AG04450 (cell line): ENCODE data around the gene MUC5B. TPM values are rescaled to one million over a fixed set of nuclear protein-coding genes. Genes with fewer than 3 reads are reported as not detected.
"Not testable (repeated sequence)": the region's sequence is repeated elsewhere in the genome, so short reads cannot be mapped to it uniquely, and the experiment has no call there.

Experiments used
- CTCF ChIA-PET: fragments of 300-600, 350-600 bp; formaldehyde crosslinking; extraction: SDS; loops from one replicate; lab custom pipeline; 2022; ENCODE audit warnings: antibody characterized with exemption, inconsistent platforms; lab: Charles Lee
- POLR2A ChIA-PET: fragments of 350-600 bp; formaldehyde crosslinking; extraction: SDS; loops from one replicate; lab custom pipeline; 2021; ENCODE audit warnings: antibody characterized with exemption, inconsistent platforms; lab: Yijun Ruan, JAX
- DNase-seq: peaks from one replicate; pipeline ENCODE4 v3.0.0-alpha.2; 2011; ENCODE audit warnings: low read depth, low spot score
- H3K27ac ChIP-seq: one replicate; pipeline ENCODE4 v1.5.1; 2012; ENCODE audit warnings: low read depth, low read length, control low read depth
- H3K27me3 ChIP-seq: one replicate; pipeline ENCODE4 v1.6.0; 2012; ENCODE audit warnings: low read length; ENCODE audit not compliant: control insufficient read depth, insufficient read depth
- H3K4me3 ChIP-seq: 2 replicates; pipeline ENCODE4 v1.5.1; 2011; ENCODE audit warnings: mild to moderate bottlenecking, low read depth, low read length, control low read depth
- H3K9me3 ChIP-seq: 2 replicates; pipeline ENCODE4 v1.5.1; 2012; ENCODE audit warnings: low read length; ENCODE audit not compliant: control insufficient read depth, insufficient read depth
- polyA plus RNA-seq: library from polyadenylated mRNA; depleted of rRNA; stranded (reverse); fragments of >200 nt; gene quantifications from 2 replicates; pipeline ENCODE4 v1.2.3, GENCODE V29; 2011
- TF ChIP-seq, protein P1 (sequence below): IDR thresholded peaks from 2 replicates; pipeline ENCODE4 v1.5.1; 2011; ENCODE audit warnings: low read depth, low read length, control low read depth, inconsistent platforms

Gene MUC5B
- polyA plus RNA-seq, 1 experiment: not detected

DNA sequence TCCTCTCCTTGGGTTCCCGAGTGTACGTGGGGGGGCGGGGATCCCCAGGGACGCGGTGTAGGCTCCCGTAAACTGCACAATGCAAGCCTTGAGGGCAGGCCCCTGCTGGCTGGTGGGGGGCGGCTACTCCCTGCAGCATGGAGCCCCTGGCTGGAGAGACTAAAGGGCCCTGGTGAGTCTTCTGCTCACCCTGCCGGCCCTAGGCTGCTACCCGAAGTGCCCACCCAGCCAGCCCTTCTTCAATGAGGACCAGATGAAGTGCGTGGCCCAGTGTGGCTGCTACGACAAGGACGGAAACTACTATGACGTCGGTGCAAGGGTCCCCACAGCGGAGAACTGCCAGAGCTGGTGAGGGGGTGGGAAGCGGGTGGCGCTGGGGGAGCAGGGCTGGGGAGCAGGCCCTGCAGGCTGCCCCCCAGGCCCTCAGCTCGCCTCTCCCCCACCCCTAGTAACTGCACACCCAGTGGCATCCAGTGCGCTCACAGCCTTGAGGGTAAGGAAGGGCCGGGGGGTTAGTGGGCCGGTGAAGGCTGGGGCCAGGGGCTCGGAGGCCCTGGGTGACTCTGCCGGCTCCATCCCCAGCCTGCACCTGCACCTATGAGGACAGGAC is 16.8 kb downstream of the MUC5B start:
- peaks cover 74% of the 10 kb centered on the region for H3K9me3 ChIP-seq
- POLR2A ChIA-PET: no interaction called here
- H3K27ac ChIP-seq: no peak overlapping the region
- CTCF ChIA-PET: no interaction called here
- TF ChIP-seq, protein P1, sequence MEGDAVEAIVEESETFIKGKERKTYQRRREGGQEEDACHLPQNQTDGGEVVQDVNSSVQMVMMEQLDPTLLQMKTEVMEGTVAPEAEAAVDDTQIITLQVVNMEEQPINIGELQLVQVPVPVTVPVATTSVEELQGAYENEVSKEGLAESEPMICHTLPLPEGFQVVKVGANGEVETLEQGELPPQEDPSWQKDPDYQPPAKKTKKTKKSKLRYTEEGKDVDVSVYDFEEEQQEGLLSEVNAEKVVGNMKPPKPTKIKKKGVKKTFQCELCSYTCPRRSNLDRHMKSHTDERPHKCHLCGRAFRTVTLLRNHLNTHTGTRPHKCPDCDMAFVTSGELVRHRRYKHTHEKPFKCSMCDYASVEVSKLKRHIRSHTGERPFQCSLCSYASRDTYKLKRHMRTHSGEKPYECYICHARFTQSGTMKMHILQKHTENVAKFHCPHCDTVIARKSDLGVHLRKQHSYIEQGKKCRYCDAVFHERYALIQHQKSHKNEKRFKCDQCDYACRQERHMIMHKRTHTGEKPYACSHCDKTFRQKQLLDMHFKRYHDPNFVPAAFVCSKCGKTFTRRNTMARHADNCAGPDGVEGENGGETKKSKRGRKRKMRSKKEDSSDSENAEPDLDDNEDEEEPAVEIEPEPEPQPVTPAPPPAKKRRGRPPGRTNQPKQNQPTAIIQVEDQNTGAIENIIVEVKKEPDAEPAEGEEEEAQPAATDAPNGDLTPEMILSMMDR: no peak
- H3K27me3 ChIP-seq: peaks cover 2% of the 10 kb centered on the region
- H3K4me3 ChIP-seq: no peak overlapping the region
- DNase-seq: no peak

- Histone ChIP-seq H3K9me3 (peaks cover 73% of the 10 kb centered on the region), H3K27me3 (peaks cover 2% of the 10 kb centered on the region), H3K27ac (no peak overlapping the region), H3K4me3 (no peak overlapping the region)
- TF ChIP-seq, protein P1: no peak
- CTCF ChIA-PET: no interaction called here
- no peak for DNase-seq
- POLR2A ChIA-PET: interaction anchor here (0.7 kb wide), 1 partner anchor 10 kb away, joined by 3 read pairs; no protein-coding TSS in a partner anchor
Observed at GRCh38 chr11:1240771-1241170, 17.9 kb downstream of the MUC5B start.

- Histone ChIP-seq H3K9me3 (peaks cover 77% of the 10 kb centered on the region), H3K4me3 (no peak overlapping the region), H3K27ac (no peak overlapping the region), H3K27me3 (no peaks in the 10 kb centered on the region)
- no peak for DNase-seq
- TF ChIP-seq, protein P1: no peak
- CTCF ChIA-PET: no interaction called here
- POLR2A ChIA-PET: interaction anchor here (0.7 kb wide), 1 partner anchor 11 kb away, joined by 3 read pairs; no protein-coding TSS in a partner anchor
Observed at GRCh38 chr11:1241706-1242105, 18.8 kb downstream of the MUC5B start.

DNA sequence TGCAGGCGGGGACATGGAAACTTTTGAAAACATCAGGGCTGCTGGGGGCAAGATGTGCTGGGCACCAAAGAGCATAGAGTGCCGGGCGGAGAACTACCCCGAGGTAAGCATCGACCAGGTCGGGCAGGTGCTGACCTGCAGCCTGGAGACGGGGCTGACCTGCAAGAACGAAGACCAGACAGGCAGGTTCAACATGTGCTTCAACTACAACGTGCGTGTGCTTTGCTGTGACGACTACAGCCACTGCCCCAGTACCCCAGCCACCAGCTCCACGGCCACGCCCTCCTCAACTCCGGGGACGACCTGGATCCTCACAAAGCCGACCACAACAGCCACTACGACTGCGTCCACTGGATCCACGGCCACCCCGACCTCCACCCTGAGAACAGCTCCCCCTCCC is 19.4 kb downstream of the MUC5B start:
- TF ChIP-seq, protein P1: no peak
- POLR2A ChIA-PET: no interaction called here
- DNase-seq: no peak
- Histone ChIP-seq H3K27ac (no peak overlapping the region), H3K27me3 (no peaks in the 10 kb centered on the region), H3K9me3 (peaks cover 75% of the 10 kb centered on the region), H3K4me3 (no peak overlapping the region)
- CTCF ChIA-PET: no interaction called here

DNA sequence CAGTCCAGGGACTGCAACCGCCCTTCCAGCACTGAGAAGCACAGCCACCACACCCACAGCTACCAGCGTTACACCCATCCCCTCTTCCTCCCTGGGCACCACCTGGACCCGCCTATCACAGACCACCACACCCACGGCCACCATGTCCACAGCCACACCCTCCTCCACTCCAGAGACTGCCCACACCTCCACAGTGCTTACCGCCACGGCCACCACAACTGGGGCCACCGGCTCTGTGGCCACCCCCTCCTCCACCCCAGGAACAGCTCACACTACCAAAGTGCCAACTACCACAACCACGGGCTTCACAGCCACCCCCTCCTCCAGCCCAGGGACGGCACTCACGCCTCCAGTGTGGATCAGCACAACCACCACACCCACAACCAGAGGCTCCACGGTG is 19.9 kb downstream of the MUC5B start:
- H3K27me3 ChIP-seq, H3K4me3 ChIP-seq, POLR2A ChIA-PET, DNase-seq, H3K27ac ChIP-seq, CTCF ChIA-PET: not testable (repeated sequence)
- H3K9me3 ChIP-seq: peaks cover 80% of the 10 kb centered on the region

DNA sequence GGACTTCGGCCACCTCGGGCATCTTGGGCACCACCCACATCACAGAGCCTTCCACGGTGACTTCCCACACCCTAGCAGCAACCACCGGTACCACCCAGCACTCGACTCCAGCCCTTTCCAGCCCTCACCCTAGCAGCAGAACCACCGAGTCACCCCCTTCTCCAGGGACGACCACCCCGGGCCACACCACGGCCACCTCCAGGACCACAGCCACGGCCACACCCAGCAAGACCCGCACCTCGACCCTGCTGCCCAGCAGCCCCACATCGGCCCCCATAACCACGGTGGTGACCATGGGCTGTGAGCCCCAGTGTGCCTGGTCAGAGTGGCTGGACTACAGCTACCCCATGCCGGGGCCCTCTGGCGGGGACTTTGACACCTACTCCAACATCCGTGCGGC is 20.7 kb downstream of the MUC5B start:
- peaks cover 79% of the 10 kb centered on the region for H3K9me3 ChIP-seq
- H3K27me3 ChIP-seq, H3K4me3 ChIP-seq, POLR2A ChIA-PET, H3K27ac ChIP-seq, CTCF ChIA-PET, DNase-seq: not testable (repeated sequence)

GRCh38 chr11:1244557-1244956 is 21.7 kb downstream of the MUC5B start:
- CTCF ChIA-PET: not testable (repeated sequence)

GRCh38 chr11:1245717-1246116 is 22.9 kb downstream of the MUC5B start:
- H3K9me3 ChIP-seq: peaks cover 72% of the 10 kb centered on the region
- H3K27ac ChIP-seq, CTCF ChIA-PET, H3K27me3 ChIP-seq, H3K4me3 ChIP-seq, DNase-seq, POLR2A ChIA-PET: not testable (repeated sequence)

More at GRCh38 chr11:1244557-1244956, 21.7 kb downstream of the MUC5B start:
- H3K4me3 ChIP-seq, DNase-seq, POLR2A ChIA-PET, H3K27me3 ChIP-seq, H3K27ac ChIP-seq: not testable (repeated sequence)
- H3K9me3 ChIP-seq: peaks cover 76% of the 10 kb centered on the region
